ENCODE measurements around the gene RIT1.

RIT1 gene

GRCh38 chr1:155911156-155912055, at the start of gene RIT1:
TSS of gene RIT1 (minus strand) at chr1:155911349. CDS start at chr1:155910761, 588 bp downstream.
- peak; percentile 51 for DNase-seq

DNA sequence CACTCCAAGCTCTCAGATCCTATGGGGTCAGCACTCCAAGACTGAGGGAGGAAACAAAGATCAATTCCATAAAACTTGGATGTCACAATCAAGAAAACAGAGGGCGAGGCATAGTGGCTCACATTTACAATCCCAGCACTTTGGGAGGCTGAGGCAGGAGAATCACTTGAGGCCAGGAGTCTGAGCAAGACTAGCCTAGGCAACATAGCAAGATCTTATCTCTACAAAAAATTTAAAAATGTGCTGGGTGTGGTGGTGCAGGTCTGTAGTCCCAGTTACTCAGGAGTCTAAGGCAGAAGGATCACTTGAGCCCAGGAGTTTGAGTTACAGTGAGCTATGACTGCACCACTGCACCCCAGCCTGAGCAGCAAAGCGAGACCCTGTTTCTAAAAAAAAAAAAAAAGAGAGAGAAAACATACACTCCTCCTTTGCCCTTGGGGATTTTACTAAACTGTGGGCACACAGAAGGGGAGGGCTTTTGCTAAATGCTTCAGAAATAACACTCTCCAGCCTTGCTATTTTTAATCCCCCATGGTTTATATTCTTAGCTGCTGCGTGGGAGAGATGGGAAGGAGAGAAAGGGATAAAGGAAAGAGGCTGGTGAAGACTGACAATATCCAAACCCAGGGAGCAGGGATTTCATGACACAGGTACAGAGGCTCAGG, 49.1 kb upstream of the RIT1 start:
- DNase-seq, result no peak

GRCh38 chr1:155957411-155957915, 46.3 kb upstream of the RIT1 start:
- no peak for DNase-seq

GRCh38 chr1:155954645-155955044, 43.5 kb upstream of the RIT1 start:
- DNase-seq, result no peak

- no peak for DNase-seq
Observed at GRCh38 chr1:155952505-155952890, 41.3 kb upstream of the RIT1 start.

DNA sequence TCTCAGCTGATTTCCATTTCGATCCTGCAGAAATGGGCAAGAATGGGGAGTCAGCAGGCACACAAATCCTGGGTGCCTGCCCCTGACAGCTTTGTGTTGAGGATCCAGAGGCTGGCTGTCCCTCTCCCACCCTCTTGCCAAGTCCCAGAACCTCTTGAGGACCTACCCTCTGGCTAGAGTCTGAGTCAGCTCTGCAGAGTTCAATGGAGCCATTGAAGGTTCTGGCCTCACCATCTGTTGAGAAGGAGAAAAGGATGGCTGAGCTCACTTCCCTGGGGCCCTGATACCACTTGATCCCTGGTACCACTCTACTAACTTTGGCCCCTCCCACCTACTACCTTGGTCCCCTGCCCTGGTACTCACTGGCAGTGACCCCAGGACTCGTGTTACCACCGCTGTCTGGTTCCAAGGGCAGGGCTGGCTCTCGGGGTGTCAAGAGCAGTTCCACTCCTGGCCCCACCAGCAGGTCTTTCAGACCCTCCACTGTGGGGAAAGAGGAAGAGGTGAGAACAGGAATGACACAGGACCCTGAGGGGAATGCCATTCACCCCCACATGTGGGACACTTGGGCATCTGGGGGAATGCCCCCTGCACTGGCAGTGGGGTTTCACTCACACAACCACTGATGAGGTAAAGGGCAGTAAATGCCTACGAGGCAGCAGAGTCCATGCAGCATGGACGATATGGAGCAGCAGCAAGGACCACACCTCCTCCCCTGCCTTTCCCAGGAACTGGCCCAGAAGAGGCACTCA, 40.8 kb upstream of the RIT1 start:
- no peak for DNase-seq

- DNase-seq, result no peak
Observed at GRCh38 chr1:155950829-155951228, 39.7 kb upstream of the RIT1 start.

GRCh38 chr1:155947741-155948140, 36.6 kb upstream of the RIT1 start:
- DNase-seq, result no peak

DNA sequence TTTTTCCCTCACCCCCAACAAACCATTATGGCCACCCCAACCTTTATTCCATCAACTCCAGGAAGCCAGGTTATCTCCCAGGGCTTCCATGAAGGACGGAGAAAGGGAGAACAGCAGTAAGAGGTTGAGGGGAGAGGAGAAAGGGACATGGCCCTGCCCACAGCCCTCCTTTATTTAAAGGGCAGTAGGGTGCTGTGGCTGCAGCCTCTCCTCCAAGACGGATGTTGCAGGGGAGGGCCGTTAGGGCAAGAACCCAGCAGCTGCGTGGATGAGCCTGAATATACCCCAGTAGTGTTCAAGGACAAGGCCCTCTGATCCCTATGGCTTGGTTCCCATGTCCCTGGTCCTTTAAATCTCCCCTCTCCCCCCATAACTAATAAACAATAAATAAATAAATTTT, 36.1 kb upstream of the RIT1 start:
- no peak for DNase-seq

DNA sequence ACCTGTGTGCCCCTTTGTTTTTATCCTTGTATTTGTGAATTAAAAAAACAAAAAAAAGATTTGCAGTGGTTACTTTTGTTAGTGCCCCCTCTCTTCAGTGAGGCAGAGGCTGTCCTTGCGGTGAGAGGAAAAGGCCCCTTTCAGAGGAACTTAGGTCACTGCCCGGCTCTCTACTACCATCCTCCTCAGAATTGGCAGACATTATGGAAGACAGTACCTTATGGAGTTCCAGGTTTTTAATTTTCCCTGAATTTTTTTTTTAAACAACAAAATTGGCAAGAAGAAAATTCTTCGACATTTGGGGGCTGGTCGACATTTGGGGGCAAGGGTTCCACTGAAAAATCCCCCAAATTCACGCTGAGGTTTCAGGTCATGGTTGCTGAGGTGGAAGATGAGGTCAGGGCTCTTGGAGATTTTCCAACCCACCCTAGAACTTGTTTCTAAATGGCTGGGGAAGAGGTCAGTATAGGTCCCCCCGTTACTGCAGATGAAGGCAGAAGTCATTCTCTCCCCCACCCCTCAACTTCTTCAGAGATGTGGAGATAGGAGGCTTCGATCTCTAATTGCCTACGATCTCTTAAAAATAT, 35.6 kb upstream of the RIT1 start:
- no peak for DNase-seq

GRCh38 chr1:155944444-155944799, 33.3 kb upstream of the RIT1 start:
- no peak for DNase-seq

- DNase-seq, result no peak
Observed at GRCh38 chr1:155942578-155943141, 31.5 kb upstream of the RIT1 start.

DNA sequence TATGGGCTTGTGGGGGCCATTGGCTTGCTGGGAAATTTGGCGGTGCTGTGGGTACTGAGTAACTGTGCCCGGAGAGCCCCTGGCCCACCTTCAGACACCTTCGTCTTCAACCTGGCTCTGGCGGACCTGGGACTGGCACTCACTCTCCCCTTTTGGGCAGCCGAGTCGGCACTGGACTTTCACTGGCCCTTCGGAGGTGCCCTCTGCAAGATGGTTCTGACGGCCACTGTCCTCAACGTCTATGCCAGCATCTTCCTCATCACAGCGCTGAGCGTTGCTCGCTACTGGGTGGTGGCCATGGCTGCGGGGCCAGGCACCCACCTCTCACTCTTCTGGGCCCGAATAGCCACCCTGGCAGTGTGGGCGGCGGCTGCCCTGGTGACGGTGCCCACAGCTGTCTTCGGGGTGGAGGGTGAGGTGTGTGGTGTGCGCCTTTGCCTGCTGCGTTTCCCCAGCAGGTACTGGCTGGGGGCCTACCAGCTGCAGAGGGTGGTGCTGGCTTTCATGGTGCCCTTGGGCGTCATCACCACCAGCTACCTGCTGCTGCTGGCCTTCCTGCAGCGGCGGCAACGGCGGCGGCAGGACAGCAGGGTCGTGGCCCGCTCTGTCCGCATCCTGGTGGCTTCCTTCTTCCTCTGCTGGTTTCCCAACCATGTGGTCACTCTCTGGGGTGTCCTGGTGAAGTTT, 30.8 kb upstream of the RIT1 start:
- DNase-seq, result no peak

GRCh38 chr1:155940993-155941844, 30.1 kb upstream of the RIT1 start, which contains the start of gene RXFP4:
TSS of gene RXFP4 (plus strand) at chr1:155941638. CDS start at chr1:155941710, 72 bp downstream.
- no peak for DNase-seq

DNA sequence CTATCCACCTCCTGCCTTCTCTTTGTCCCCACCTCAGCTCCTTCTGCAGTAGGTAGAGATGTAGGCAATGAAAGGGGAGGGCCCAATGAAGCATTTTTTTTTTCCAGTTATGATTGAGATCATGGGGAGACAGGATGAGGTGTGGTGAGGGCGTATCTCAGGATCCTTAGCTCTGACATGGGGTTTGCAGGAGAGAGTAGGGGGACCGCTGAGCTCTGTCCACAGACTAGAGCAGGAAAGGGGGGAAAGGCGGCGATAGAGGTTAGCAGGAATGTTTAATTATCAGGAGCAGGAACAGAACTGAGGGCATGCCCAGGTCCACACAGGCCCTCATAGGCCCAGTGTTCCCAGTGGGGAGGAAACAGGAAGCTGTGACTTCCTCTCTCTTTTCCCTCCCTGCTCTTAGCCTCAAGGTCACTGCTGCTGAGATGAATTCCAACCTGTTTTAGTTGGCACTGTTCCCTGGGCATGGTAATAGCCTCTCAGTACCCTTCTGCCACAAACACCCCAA, 29.4 kb upstream of the RIT1 start:
- peak; percentile 15 for DNase-seq

DNA sequence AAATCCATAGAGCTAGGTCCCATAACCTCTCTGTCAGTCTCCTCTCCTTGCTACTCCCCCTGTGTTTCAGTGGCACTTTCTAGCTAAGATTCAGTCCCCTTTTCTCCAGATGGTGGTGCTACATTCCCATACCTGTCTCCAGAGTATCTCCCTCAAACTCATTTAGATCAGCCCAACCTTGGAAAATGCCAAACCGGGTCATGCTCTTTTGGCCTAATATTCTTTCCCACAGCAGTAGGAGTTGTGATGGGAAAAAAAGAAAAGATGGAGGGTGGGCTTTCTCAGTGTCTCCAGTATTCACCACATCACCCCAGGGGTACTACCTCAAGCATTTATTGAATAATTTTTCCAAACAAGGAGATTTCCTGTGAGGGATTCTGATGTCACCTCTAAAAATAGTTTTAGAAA, 27.1 kb upstream of the RIT1 start:
- no peak for DNase-seq

DNA sequence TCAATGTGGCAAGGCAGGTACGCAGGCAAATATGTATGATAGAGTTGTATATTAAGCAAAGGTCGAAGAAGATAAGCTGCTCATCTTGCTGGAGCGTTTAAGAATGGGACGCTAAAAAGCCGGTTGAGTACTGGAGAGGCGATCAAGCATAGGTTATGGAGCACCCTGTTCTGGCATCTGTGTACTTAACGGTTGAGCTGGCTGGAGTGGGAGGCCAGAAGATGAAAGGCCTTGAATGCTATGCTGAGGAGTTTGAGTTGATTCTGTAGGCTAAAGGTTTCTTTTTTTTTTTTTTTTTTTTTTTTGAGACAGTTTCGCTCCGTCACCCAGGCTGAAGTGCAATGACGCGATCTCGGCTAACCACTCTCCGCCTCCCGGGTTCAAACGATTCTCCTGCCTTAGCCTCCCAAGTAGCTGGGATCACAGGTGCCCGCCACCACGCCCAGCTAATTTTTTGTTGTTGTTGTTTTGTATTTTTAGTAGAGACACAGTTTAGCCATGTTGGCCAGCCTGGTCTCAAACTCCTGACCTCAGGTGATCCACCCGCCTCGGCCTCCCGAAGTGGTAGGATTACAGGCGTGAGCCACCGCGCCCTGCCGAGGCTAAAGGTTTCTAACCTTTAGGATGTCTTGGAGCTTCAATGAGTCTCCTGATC, 23.9 kb upstream of the RIT1 start:
- DNase-seq, result no peak

DNA sequence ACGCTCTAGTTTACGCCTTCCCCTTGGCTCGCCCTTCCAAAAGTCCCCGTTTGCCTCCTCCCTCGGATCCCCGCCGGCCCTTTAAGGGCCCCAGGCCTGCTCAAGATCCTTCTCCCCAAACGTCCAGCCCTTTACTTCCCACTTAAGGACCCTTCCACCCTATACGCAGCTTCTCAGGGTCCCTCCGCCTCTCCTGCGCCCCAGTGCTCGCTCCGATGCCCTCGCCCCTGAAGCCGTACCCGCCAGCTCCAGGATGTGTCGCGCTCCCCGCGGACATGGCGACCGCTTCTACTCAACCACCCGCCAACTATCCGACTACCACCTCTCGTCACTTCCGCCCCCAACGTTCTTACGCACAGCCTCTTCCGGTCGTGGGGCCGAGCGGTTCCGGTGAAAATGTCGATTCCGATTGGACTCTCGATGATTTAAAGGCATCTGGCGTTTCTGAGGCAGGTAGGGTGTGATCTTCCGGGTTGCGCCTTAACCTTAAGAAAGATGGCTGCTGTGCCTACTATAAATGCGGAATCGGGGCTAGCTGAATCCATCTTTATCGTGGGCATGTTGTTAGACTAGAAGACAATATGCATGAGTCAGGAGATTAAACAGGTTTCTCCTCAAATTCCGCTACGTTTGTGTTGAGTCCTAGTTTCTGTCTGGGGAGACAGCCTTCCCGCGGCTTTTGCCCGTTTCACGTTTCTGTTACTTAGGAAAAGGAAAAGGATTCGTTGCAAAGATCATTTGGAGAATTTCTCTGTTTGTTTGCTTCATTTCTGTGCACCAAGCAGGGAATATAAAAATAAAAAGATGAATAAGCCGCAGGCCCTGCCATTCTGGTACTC, 23.2 kb upstream of the RIT1 start, which contains the start of gene KHDC4:
KHDC4 (minus strand) TSS at position 317 of the 839 bp plus-strand sequence; CDS start at position 277, 40 bp downstream.
- DNase-seq, result peak; percentile 89

- no peak for DNase-seq
Observed at GRCh38 chr1:155933591-155934096, 22.5 kb upstream of the RIT1 start.
